Stimulated activated naive CD8-positive, alpha-beta T cell treated with anti-CD3 and anti-CD28 coated beads, Interleukin-15, Interleukin-2, amounts not matched to agents 100 ng/mL and 50 ng/mL, for 24 hours (primary cell): ENCODE measurements around the gene CACNA1C.
"Not testable (repeated sequence)": the region's sequence is repeated elsewhere in the genome, so short reads cannot be mapped to it uniquely, and the experiment has no call there.

Source experiments
- H3K27ac Mint-ChIP-seq: one replicate; pipeline ENCODE4 v1.8.0; 2021; ENCODE audit warnings: mild to moderate bottlenecking, mixed read lengths
- H3K27me3 Mint-ChIP-seq: one replicate; pipeline ENCODE4 v1.8.0; 2021; ENCODE audit warnings: mixed read lengths
- H3K36me3 Mint-ChIP-seq: one replicate; pipeline ENCODE4 v1.8.0; 2021; ENCODE audit warnings: low read depth, mixed read lengths
- H3K4me1 Mint-ChIP-seq: one replicate; pipeline ENCODE4 v1.8.0; 2021; ENCODE audit warnings: low read depth, mixed read lengths
- H3K4me3 Mint-ChIP-seq: one replicate; pipeline ENCODE4 v1.8.0; 2021; ENCODE audit warnings: mild to moderate bottlenecking, mixed read lengths
- H3K9me3 Mint-ChIP-seq: one replicate; pipeline ENCODE4 v1.8.0; 2021; ENCODE audit warnings: mixed read lengths

CACNA1C gene

DNA sequence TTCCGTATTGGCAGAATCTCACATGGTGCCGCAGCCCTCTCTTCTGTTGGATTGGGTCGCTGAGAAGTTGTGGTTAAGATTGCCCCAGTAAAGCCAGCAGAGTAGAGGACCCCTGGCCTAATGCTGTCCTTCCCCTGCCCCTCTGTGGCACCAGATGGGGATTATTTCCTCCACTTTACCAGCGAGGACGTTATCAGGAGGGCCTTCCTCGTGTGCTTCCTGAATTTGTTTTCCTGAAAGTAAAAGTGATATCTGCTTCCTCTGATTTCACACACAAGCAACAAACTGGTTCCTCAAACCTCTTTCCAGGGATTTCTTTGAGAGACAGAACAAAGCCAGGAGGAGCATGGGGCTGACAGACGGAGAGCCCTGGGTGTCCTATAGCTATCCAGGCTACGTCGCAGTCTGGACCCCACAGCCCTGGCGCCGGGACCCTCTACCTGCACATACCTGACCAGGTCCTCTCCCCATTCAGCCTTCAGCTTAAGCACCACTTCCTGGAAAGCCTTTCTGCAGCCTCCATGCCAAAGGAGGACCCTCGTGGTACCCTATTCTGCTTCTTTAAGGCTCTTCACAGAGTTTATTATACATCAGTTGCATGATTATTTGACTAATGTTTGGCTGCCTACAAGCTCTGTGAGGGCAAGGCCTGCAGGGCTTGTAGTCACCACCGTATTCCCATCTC is 427.2 kb downstream of the CACNA1C start:
- H3K9me3 Mint-ChIP-seq, result no peaks in the 10 kb centered on the region
- H3K27me3 Mint-ChIP-seq, result no peaks in the 10 kb centered on the region
- no peak overlapping the region for H3K4me3 Mint-ChIP-seq
- no peaks in the 10 kb centered on the region for H3K4me1 Mint-ChIP-seq
- no peak overlapping the region for H3K27ac Mint-ChIP-seq
- no peaks in the 10 kb centered on the region for H3K36me3 Mint-ChIP-seq

DNA sequence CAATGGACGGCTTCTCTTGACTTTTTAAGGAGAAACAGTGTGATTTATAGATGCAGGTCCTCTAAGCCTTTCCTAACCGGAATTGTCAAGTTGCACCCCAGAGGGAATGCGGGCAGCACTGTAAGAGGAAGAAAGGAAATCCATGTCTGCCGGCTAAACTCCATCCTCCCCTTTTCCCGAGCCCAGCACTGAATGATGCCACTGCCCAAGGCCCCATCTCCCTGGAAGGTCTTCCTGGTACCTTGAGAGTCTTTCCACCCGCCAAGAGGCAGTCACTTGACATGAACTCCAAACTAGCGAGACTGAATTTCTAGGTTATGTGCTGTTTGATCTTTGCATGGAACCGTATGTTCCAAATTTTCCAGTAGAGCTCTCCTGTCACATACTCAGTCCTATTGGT is 428.6 kb downstream of the CACNA1C start:
- H3K4me3 Mint-ChIP-seq, result no peak overlapping the region
- H3K9me3 Mint-ChIP-seq, result no peaks in the 10 kb centered on the region
- no peaks in the 10 kb centered on the region for H3K4me1 Mint-ChIP-seq
- no peaks in the 10 kb centered on the region for H3K36me3 Mint-ChIP-seq
- H3K27me3 Mint-ChIP-seq, result no peaks in the 10 kb centered on the region
- H3K27ac Mint-ChIP-seq, result no peak overlapping the region

DNA sequence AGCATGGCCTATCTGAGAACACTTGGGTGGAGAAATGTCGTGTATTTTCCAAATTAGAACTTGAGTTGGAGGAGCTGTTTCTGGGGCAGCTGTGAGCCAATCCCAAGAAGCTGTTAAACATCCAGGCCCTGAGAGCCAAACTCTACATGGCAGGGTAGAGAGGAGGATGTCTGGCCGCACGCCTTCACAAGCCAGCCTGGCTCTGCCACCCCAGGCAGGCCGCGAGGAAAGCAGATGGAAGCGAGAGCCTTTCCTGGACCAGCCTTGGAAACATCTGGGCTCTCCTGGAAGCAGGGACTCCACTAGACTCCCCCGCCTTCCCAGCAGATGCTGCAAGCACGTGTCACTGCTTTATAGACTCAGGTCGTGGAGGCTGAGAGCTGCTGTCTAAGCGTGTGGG is 429.2 kb downstream of the CACNA1C start:
- H3K27me3 Mint-ChIP-seq, result no peaks in the 10 kb centered on the region
- H3K27ac Mint-ChIP-seq, result no peak overlapping the region
- H3K4me3 Mint-ChIP-seq, result no peak overlapping the region
- H3K4me1 Mint-ChIP-seq, result no peaks in the 10 kb centered on the region
- no peaks in the 10 kb centered on the region for H3K9me3 Mint-ChIP-seq
- H3K36me3 Mint-ChIP-seq, result no peaks in the 10 kb centered on the region

DNA sequence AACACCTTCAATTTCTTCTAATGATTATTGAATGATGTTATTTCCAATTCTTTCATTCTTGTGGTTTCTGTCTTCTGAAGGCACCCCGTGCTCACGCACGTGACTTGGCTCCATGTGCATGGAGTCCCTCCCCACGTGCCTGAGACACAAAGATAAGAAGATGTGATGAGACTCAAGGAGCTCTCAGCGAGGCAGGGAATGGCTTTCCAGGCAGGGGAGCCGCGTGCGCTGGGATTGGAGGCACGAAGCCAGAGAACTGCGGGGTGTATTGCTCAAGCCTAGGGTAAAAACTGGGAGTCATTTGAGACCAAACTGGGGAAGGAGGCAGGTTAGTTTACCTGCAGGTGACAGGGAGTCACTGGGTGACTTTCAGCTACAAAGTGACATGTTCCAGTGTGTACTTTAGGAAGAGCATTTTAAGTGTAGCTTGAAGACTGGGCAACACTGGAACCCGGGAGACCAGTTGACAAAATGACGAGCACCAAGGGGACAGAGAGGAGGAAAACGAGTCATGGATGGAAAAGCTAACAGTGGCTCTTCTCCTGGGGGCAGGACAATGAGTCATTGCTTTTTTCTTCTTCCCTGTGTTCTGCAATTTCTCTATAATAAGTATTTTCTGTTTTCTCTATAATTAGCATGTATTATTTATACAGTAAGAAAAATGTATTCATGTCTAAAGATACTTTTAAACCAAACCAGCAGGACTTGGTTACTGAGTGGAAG is 430.3 kb downstream of the CACNA1C start:
- Mint-ChIP-seq H3K4me3 (no peak overlapping the region), H3K27ac (no peak overlapping the region)

DNA sequence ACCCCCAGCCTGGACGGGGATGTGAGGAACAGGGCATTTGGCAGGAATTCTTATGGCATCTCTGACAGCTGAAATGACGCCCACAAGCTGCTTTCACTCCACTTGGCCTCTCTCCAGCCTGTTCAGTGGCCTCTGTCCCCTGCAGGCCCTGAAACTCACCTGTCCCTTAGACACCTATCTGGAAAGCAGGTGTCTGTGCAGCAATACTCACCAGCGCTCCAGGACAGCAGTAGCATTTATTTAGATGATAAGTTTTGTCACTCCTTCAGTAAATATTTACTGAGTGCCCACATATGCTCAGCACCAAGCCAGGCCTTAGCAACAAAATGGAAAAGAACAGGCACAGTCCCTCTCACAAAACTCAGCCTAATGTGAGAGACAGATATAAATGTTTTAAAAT is 430.9 kb downstream of the CACNA1C start:
- no peaks in the 10 kb centered on the region for H3K9me3 Mint-ChIP-seq
- no peaks in the 10 kb centered on the region for H3K27me3 Mint-ChIP-seq
- H3K4me3 Mint-ChIP-seq, result no peak overlapping the region
- H3K4me1 Mint-ChIP-seq, result no peaks in the 10 kb centered on the region
- H3K27ac Mint-ChIP-seq, result no peak overlapping the region
- H3K36me3 Mint-ChIP-seq, result no peaks in the 10 kb centered on the region

More for the DNA sequence above, 430.3 kb downstream of the CACNA1C start:
- H3K9me3 Mint-ChIP-seq, result no peaks in the 10 kb centered on the region
- H3K4me1 Mint-ChIP-seq, result no peaks in the 10 kb centered on the region
- no peaks in the 10 kb centered on the region for H3K27me3 Mint-ChIP-seq
- H3K36me3 Mint-ChIP-seq, result no peaks in the 10 kb centered on the region

DNA sequence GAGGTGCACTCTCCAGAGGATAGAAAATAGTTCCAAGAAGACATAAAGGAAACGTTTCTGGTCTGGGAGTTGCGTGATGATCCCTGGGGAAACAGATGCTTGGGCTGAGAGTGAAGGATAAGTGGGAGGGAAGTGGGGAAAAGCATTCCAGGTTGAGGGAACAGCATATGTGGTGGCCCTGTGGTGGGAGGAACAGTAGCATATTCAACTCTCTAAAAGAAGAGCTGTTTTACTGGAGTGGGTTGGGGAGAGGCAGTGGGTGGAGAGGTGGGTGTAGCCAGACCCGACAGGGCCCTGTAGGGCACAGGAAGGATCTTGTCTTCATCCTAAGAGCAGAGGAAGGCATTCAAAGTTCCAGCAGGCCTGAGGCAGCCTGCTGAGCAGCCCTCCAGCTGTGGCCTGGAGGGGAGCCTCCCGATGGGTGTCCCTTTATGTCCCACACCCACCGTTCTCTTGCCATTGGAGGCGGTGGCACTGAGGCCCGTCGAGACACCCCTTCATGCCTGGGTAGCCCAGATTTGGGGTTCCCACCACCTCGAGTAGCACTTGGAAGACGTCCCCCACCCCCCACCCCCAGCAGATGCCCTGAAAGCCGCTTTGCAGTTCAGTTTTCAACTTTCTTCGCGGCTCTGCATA is 431.5 kb downstream of the CACNA1C start:
- no peak overlapping the region for H3K27ac Mint-ChIP-seq

DNA sequence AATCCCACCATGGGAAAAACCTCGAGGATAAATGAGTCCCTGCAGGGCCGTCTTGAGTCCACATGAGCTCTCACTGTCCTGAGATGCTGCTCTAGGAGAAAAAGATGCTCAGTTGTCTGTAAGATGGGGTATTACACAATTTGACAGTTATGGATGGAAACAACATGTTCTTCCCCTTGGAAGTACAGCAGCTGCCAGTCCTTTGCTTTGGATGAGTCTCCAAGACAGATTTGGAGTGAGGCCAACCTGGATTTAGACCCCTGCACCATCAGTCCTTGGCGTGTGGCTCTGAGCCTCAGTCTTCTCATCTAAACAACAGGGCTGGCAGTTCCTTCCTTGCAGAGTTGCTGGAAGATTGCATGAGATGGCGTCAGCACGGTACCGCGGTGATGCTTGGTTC is 432.9 kb downstream of the CACNA1C start:
- Mint-ChIP-seq H3K4me3 (no peak overlapping the region), H3K4me1 (no peaks in the 10 kb centered on the region), H3K27me3 (no peaks in the 10 kb centered on the region)

More for the DNA sequence above, 431.5 kb downstream of the CACNA1C start:
- Mint-ChIP-seq H3K36me3 (no peaks in the 10 kb centered on the region), H3K4me3 (no peak overlapping the region), H3K9me3 (no peaks in the 10 kb centered on the region), H3K4me1 (no peaks in the 10 kb centered on the region), H3K27me3 (no peaks in the 10 kb centered on the region)

DNA sequence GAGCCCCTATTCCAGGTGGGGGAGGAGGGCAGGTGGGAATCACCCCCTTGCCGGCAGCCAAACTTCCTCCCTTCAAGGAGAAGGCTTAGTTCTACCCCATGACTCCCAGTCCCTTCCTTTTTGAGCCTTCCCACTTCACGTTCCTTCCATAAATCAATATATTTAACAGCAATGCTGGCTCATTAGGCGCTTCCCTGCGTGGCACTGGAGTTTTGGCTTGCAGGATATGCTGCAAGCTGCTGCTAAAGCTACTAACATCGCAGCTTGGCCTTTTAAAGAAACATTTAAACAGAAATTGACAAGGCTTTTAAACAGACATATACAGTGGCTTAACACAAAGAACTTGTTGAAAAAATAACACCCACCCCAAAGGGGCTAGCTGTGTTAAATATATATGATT is 434.0 kb downstream of the CACNA1C start:
- Mint-ChIP-seq H3K4me3 (no peak overlapping the region), H3K9me3 (no peaks in the 10 kb centered on the region), H3K27ac (no peak overlapping the region), H3K27me3 (no peaks in the 10 kb centered on the region), H3K36me3 (no peaks in the 10 kb centered on the region), H3K4me1 (no peaks in the 10 kb centered on the region)

More for the DNA sequence above, 432.9 kb downstream of the CACNA1C start:
- Mint-ChIP-seq H3K9me3 (no peaks in the 10 kb centered on the region), H3K27ac (no peak overlapping the region), H3K36me3 (no peaks in the 10 kb centered on the region)

DNA sequence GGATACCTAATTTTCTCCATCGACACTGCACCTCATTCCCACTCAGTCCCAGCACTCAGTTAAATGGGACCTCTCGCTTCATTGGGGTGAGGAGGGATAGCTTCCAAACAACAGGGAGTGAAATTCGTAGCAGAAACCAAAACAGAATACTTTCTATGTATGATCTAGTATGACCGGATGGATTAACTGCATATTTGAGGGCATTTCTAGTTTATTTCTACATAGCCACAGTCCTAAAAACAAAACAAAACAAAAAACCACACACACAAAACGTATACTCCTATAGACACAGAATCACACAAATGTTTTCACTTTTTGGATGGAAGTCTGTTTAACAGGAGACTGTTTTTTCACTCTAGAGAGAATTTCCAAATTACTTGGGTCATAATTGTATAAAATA is 434.5 kb downstream of the CACNA1C start:
- H3K36me3 Mint-ChIP-seq, result no peaks in the 10 kb centered on the region
- no peaks in the 10 kb centered on the region for H3K4me1 Mint-ChIP-seq
- H3K9me3 Mint-ChIP-seq, result no peaks in the 10 kb centered on the region
- H3K27ac Mint-ChIP-seq, result no peak overlapping the region
- no peak overlapping the region for H3K4me3 Mint-ChIP-seq
- no peaks in the 10 kb centered on the region for H3K27me3 Mint-ChIP-seq

DNA sequence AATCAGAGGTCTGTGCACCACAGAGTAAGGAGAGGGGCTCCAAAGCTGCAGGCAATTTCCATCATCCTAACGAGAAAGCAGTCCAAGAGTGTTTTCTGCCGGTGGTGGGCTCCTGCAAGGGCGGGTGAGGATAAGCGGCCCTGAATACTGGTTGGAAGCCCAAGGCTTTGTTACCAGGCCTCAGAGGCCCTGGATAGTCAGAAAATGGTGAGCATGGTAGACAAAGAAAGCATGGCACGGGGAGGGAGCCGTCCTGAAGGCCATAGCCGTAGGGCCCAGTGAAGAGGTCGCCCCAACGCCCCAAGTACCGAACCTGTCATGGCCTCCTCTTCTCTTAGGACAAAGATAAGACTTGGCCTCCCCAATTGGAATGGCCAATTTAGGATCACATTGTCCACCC is 435.3 kb downstream of the CACNA1C start:
- peaks cover 1% of the 10 kb centered on the region for H3K27me3 Mint-ChIP-seq
- no peaks in the 10 kb centered on the region for H3K36me3 Mint-ChIP-seq
- no peak overlapping the region for H3K27ac Mint-ChIP-seq
- no peaks in the 10 kb centered on the region for H3K9me3 Mint-ChIP-seq
- no peaks in the 10 kb centered on the region for H3K4me1 Mint-ChIP-seq
- H3K4me3 Mint-ChIP-seq, result no peak overlapping the region

DNA sequence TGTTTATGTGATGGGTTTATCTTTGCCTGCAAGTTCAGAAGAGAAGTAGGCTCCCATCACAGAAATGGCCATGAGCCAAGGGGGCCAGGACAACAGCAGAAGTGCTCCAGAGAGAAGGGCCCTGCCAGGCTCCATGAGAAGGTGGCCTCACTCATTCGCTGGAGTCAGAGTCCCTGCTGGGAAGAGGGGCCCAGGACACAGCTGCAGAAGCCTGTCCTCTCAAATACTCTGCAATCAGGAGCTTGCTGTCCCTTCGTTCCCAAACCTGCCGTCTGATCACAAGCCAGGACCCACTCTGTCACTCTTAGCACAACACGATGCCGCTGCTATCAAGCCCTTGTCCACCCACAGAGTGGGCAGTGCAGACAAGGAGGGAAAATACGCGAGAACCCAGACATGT is 435.8 kb downstream of the CACNA1C start:
- Mint-ChIP-seq H3K27me3 (peaks cover 4% of the 10 kb centered on the region), H3K4me1 (no peaks in the 10 kb centered on the region), H3K27ac (no peak overlapping the region), H3K36me3 (no peaks in the 10 kb centered on the region), H3K9me3 (no peaks in the 10 kb centered on the region), H3K4me3 (no peak overlapping the region)

DNA sequence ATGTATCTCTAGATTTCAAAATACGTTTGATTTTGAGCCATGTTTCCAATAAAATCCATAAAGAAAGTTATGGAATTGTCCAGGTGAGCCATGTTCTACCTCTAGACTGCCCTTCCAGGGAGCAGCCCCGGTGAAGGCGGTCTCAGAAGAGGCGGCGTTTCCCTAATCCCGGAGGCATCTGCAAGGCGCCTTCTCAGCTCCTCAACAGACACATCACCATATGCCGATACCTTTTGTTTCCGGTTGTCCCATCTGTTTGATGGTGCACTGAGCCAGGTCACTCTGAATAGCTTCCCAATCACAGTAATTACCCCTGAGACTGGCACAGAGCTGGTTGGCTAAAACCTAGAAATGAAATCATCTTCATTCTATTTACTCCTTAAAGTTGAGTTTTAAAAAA is 436.5 kb downstream of the CACNA1C start:
- peaks cover 7% of the 10 kb centered on the region for H3K27me3 Mint-ChIP-seq
- no peak overlapping the region for H3K27ac Mint-ChIP-seq
- H3K4me3 Mint-ChIP-seq, result no peak overlapping the region
- no peaks in the 10 kb centered on the region for H3K9me3 Mint-ChIP-seq
- H3K36me3 Mint-ChIP-seq, result no peaks in the 10 kb centered on the region
- no peaks in the 10 kb centered on the region for H3K4me1 Mint-ChIP-seq

DNA sequence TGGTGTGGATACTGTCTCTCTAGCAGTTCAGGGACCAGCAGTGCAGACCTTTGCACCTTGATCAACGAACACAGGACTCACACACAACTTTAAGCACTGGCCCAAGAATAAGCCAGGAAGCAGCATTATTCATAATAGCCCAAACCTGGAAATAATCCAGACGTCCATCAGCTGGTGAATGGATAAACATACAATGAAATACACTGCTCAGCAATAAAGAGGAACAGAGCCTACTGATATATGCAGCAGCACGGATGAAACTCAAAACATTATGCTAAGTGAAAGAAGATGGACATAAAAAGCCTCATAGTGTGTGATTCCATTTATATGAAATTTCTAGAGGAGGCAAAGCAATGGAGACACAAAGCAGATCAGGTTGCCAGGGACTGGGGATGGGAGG is 438.0 kb downstream of the CACNA1C start:
- Mint-ChIP-seq H3K27ac (no peak overlapping the region), H3K4me3 (no peak overlapping the region), H3K36me3 (no peaks in the 10 kb centered on the region), H3K9me3 (no peaks in the 10 kb centered on the region), H3K4me1 (no peaks in the 10 kb centered on the region), H3K27me3 (peaks cover 15% of the 10 kb centered on the region)

DNA sequence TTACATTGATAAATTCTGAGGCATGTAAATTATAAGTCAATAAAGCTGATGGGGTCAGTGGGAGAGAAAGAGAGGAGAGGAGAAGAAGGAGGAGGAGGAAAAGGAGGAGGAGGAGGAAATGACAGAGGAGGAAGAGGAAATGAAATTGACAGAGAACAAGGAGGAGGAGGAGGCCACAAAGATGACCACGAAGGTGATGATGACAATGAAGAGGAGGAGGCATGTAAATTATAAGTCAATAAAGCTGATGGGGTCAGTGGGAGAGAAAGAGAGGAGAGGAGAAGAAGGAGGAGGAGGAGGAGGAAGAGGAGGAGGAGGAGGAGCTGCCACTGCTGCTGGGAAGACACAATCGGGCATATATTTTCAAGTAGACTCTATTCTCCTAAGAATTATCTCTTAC is 438.6 kb downstream of the CACNA1C start:
- not testable (repeated sequence) for H3K4me3 Mint-ChIP-seq, H3K27ac Mint-ChIP-seq, H3K36me3 Mint-ChIP-seq, H3K4me1 Mint-ChIP-seq, H3K9me3 Mint-ChIP-seq
- H3K27me3 Mint-ChIP-seq, result peaks cover 15% of the 10 kb centered on the region

DNA sequence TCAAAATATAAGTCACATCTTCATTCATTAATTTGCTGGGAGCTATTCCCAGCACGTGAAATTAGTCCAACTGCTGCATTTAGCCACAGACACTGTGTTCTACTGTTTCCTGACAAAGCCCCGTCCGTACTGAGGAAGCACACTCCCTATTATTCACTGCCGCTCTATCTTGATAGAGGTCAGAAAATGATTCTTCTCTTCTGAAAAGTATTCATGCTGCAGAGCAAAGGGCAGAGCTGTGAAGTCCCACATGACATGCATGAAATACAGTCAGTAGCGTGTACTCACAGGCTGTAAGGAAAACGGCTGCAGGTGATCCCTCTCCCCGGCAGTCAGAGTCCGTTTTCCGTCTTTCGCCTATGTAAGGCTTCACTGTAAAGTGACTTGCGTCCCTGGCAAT is 439.4 kb downstream of the CACNA1C start:
- Mint-ChIP-seq H3K4me1 (no peaks in the 10 kb centered on the region), H3K4me3 (no peak overlapping the region), H3K27ac (no peak overlapping the region), H3K27me3 (peaks cover 15% of the 10 kb centered on the region), H3K9me3 (no peaks in the 10 kb centered on the region), H3K36me3 (no peaks in the 10 kb centered on the region)
